NCI-H345 (cell line): ENCODE data around the gene CAV3.

Source experiments
- DNase-seq: peaks from one replicate; lab custom pipeline; 2025; lab: John Stamatoyannopoulos, UW

CAV3 gene

DNA sequence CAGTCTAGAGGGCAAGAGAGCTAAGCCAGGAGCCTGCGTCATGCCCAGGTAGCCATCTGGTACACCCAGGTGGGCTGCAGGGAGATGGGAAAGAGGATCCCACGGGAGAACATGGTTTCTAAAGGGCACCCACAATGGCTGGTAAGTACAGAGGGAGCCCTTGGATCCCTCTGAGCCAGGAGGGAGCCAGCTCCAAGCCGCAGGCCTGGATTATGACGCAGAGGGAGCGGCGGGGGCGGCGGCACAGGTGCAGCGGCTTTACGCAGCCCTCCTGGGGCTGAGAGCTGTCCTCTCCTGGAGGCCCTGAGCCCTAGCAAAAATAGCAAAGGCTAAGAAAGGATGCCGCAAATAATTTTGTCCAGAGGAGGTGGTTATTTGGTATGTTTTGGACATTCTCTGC is 2.8 kb downstream of the CAV3 start:
- no peak for DNase-seq

DNA sequence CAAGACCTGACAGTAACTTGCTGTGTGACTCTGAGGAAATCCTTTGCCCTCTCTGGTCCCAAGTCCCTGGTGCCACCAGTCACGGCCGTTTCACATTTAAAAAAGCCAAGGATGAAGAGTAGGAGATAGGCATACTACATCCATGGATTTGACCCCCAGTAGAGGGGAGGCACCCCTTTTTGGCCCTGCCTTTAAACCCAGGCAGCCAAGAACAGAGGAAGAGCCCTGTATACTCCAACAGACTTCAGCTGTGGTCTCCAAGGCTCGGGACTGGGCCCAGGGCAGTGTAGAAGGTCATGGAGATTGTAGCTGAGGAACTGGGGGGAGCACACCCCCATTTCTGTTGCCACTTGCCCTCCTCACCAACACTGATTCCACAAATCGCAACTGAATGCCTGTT is 3.7 kb downstream of the CAV3 start:
- DNase-seq, result no peak

DNA sequence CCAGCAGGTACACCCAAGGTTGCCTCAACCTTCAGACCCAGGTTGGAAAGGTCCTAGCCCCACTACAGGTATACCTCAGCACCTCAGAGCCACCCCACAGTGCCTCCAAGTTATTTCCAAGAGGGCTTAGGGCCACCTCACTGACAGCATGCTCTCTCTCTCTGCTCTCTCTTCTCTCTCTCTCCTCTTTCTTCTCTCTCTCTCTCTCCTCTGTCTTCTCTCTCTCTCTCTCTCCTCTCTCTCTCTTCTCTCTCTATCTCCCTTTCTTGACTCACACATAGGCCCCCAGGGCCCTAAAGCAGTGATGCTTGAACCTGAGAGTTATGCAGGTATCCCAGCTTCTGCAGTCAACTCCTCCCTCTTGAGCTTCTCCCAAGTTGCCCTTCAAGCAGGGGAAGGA is 4.2 kb downstream of the CAV3 start:
- no peak for DNase-seq

DNA sequence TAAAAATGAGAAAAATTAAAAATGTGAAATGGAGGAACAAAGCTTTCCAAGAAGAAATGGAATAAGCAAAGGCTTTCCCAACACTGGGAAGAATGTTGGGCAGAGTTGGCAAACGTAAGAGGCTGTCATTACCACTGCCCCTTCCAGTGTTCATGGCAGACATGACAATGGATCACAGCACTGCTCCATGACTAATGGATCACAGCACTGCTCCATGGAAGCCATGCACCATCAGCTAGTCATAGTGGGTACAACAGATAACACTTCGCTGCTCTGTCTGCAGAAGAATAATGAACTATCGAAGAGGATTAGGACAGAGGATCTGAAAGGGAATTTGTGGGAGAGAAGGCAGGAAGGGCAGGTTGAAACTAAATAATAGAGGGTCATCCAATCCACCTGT is 5.0 kb downstream of the CAV3 start:
- no peak for DNase-seq

DNA sequence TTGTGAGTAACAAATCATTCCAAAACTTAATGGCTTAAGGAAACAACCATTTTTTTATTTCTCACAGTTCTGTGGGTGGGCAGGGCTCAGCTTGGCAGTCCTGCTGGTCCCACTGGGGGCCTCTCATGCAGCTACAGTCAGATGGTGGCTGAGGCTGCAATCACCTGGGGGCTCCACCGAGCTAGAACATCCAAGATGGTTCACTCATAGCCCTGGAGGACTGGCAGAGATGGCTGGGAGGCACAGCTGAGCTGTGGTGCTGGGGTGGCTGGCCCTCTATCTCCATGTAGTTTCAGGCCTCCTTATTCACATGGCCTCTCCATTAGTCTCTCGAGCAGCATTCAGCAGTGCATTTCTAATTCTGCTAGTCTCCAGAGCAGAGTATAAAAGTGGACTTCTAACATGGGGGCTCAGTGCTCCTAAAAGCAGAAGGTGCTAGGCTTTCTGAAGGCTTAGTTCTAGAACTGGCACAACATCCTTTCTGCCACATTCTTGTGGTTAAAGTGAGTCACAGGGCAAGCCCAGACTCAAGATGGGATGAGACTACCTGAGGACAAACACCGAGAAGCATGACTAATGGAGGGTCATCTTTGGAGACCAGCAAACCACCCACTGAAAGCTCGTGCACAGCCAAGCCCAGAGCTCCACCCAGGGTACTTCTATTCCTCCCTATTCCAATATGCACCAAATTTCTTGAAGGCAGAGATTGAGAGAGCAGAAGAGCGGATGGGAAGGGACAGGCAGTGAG is 6.3 kb downstream of the CAV3 start:
- no peak for DNase-seq

DNA sequence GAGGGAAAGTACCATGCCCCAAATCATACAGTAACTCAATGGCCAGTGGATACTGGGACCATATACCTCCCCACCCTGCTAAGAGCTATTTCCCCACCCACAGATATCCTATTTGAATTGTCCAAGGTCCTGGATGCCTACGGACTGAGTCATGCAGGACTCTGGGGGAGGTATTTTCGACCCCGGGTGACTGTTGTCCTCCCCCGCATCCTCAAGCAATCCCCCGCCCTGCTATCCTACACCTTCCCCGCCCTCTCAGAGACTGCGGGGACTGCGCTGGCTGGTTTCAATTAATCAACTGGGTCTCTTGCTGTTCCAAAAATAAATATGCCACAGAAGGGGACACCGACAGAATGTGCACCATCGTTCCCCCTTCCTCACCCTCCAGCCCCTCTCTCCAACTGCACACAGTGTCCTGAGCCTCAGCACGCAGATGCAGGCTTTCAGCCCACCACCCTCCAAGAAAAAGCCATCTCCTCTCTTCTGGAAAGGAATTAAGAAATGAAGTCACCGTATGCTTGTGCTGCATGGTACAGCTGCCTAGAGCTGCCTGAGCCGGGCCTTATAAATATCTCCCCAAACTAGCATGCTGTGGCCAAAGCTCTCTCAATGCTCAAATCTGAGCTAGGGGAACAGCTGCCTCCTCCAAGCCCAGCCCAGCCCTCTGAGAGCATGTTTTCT is 8.1 kb downstream of the CAV3 start:
- DNase-seq, result no peak

DNA sequence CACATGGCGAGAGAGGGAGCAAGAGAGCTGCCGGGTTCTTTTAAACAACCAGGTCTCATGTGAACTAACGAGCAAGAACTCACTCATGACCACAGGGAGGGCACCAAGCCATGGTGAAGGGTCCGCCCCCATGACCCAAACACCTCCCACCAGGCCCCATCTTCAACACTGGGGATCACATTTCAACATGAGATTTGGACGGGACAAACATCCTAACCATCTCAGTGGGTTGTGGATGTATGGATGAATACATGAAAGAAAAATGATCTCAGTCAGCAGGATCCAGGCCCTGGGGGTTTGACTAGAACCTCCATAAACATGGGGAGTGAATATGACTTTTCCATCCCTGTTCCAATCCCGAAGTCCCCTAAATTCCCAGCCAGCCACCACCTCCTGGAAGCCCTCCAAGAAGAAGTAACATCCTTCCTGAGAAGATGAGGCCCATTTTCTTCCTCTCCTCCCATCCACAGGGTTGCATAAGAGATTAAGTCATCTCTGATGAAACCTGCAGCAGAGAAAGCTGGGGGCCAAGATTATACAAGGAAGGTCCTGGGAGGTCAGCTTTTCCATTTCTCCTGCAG is 9.5 kb downstream of the CAV3 start:
- no peak for DNase-seq

DNA sequence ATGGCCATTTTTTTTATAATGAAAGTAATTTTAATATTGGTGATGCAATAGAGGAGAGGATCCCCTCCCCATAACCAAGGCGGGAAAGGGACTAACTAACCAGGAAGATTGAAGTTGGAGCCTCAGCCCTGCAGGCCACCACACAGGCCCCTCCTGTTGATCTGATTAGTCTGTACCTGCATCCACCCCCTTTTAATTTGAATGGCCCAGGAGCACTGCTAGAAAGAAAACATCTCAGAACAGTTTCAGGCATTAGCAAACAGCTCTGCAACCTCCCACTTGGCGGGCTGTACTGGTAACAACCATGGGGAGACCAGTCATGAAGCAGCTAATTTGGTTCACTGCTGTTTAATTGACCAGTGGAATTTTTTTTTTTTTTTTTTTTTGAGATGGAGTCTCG is 10.3 kb downstream of the CAV3 start:
- no peak for DNase-seq

DNA sequence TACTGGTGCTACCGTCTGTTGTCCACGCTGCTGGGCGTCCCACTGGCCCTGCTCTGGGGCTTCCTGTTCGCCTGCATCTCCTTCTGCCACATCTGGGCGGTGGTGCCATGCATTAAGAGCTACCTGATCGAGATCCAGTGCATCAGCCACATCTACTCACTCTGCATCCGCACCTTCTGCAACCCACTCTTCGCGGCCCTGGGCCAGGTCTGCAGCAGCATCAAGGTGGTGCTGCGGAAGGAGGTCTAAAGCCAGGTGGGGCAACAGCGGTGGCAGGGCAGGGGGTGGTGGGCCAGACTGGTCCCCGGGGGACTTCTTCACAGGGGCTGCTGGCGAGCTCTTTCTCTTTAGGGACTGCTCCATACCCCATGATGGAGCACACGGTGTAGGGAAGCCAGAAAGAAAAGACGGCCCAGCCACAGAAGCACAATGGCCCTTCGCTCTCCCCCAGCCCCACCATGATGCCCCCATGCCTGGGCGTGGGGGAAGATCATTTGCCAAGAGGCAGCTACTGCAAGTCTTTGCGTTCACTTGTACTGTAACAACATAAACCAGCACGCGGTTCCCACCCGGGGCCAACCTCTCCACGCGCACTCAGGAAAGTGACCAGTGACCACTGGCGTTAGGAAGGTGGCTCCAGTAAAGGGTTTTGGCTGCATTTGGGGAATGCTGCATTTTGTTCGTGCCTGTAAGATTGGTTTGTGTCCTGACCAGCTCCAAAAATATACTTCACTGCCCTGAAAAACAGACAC is 12.2 kb downstream of the CAV3 start:
- DNase-seq, result no peak

DNA sequence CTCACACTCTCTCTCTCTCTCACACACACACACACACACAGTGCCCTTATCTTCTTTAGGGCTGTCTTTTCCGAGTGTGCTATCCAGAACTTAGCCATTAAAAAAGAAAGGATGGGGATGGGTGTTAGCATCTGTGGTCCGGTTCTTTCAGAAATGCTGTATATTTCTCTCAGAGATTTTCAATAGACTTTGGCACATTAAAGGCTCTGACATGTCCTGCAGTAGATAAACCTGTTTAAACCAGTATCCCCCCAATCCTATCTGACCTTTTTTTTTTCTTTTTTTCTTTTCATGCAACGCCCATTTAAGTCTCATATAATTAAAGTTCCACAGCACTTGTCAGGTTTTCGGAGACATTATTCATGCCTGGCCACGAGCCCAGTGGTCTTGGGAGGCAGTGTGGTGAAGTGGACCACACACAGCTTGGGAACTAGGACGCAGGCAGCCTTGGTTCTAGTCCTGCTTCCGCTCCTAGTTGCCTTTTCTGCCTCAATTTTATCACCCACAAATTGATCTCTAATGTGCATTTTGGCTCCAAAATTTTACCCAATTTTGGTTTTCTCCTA is 13.3 kb downstream of the CAV3 start:
- DNase-seq, result no peak

DNA sequence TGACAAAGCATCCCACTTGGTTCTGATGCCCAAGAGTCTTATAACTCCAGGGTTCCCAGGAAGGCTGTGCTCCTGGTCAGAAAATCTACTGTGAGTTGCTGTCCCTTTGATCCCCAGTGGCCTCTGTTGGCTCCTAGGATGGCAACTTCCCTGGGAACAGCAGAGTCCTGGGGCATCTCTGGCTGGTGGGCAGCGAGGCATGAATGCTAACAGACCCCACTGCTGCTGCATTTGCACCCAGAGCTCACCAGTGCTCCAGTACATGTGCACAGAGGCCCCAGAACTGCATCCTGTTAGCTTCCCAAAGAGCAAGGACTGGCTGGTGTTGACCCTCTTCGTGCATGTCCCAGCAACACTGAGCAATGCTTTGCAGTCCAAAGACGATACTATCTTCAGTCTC is 15.7 kb downstream of the CAV3 start:
- DNase-seq, result no peak

DNA sequence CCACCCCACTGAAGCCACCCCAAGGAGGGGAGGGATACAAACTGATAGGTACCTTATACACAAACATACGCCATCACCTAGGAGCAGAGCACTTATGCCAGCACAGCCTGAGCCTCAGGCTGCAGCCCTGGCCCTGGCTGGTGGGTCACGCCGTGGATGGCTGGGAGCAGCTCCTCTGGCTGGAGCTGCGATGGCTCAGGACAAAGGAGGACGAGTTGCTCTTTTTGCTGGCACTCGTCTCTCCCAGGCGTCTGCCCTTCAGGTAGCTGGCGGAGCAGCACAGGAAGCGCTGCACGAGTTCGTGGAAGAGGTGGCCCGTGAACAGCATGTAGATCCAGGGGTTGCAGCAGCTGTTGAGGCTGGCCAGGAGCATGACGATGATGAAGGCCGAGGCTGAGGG is 19.2 kb downstream of the CAV3 start:
- no peak for DNase-seq

DNA sequence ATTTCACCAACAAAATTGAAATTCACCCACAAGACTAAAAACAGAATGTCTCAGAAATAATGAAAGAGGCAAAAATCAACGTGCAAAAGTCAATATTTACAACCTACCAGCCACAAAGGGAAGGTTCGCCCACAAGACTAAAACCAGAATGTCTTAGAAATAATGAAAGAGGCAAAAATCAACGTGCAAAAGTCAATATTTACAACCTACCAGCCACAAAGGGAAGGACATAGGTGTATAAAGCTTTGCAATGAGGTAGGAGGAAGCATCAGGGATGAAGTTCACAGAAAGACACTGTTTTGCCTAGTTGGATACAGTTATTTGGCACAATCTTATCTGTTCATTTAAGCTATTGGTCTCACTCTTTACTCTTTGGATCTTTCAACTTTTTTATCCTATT is 21.5 kb downstream of the CAV3 start:
- DNase-seq, result no peak

DNA sequence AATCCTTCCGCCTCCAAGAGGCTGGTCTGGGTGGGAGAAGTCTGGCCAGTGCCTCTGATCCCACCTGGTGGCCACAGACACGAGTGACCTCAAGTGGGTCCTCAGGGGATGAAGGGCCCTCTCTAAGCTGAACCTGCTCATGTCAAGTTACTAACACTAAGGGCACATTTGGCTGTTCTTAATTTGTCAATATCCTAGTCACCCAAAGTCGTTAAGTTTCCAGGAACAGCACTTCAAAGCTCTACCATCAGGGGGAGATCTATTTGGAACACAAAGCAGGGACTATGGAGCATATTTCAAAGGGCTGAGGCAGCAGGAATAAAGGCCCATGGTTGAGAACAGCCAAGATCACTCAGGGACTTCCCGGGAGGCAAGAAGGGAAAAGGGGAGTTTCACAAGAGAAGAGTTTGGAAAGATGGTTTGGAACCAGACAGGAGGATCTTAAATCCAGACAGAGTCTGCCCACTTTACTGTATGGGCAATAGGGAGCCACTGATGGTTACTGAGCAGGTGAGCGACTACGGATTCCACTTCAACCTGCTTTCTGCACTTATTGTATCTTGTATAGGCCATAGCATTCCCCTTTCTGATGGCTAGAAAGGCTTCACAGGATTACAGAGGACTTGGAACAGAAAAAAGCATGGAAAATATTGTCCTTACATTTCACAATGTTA is 22.1 kb downstream of the CAV3 start:
- DNase-seq, result no peak

DNA sequence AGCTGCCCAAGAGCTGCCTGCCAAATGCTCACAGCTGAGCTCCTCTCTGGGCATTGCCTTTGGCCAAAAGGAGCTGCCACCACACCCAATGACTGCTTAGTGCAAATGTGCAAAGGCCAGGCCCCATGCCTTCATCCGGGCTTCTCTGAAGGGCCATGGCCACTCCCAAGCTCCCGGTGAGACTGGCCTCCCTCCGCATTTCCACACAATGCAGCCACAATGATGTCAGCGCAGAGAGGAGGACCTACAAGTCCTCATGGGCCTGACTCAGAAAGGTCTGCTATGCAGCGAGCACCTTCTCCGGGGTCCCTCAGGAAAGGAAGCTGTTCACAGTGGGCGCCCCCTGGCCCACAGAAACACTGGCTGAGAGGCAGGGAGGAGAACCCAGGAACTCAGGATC is 23.1 kb downstream of the CAV3 start:
- DNase-seq, result no peak

DNA sequence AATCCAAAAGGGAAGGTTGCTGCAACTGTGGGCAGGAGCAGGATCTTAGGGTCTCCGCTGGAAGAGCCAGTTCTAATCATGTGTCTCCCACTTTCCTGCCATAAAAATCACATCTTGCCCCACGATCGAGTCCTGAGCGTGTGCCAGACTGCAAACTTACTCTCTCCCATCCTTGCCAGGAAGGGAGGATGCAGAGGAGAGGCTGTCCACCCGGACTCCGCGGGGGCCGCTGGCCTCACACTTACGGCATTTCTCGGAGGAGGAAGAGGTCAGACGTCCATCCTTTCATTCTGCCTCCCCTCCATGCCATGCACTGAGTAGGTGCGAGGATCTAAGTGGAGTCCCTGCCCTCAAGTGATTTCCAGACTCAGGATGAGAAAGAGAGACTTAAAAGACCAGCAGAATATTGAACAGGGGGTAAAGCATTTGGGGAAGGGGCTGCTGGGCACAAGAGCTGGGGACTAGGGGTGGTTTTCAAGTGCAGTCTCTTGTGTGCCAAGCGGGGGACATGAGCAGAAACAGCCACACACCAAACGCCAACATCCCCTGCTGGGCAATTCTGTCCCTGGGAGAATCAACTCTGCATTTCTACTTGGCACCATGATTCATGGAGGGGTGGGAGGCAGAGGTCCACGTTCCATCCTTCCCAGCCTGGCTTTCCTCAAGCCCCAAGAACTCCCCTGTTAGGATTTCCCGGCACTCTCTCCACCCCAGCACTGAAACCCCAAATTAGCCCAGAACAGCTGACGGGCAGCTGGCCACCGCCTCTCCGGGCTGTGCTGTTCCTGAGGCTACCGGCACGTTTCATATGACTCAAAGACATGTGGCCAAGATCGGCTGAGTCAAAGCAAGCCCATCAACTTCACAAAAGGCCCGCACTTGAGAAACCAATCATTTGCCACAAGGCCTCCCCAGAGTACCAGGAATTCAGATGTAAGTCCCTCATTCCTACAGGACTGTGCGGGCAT is 24.2 kb downstream of the CAV3 start:
- DNase-seq, result no peak

DNA sequence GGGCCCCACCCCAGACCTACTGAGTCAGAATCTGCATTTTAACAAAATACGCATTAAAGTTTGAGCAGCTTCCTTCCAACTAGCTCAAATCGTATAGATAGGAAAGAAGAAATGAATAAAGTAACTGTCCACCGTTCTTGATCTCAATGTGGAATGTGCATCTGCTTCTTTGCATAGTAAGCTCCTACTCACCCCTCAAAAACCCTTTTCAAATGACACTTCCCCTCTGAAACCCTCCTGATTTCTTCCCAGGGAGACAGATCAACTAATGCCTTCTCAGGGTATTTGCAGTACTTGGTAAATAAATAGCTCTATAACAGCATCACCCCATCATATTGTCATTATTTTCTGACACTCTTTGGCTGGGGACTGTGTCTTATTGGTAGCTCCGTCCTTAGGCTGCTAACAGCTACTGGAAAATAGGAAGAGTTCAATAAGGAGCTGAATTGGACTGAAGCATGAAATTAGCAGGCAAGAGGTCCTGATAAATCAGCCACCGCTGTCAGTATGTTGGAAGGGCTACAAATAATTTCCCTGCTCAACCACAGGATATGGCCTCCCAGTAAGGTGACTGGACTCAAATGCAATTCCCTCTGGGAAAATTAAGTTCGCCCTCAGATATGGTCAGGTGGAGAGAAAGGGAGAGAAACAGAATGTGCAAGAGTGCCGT is 25.6 kb downstream of the CAV3 start:
- DNase-seq, result no peak

DNA sequence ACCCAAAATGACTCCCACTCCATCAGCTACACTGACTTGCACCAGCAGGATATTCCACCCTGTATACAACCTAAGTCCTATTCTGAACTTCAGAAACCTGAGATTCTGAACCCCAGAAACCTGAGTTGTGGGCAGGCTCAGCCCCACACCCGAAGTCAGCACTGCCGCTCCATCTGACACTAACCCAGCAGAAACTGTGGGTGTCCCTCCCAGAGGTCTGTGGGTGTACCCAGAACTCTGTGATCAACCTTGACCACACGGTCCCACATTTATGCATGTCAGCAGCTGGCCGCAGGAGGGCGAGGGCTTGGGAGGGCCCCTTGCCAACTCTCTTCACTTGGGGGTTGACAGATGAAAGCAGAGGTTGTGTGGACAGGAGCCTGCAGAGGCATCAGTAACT is 26.5 kb downstream of the CAV3 start:
- DNase-seq, result no peak

DNA sequence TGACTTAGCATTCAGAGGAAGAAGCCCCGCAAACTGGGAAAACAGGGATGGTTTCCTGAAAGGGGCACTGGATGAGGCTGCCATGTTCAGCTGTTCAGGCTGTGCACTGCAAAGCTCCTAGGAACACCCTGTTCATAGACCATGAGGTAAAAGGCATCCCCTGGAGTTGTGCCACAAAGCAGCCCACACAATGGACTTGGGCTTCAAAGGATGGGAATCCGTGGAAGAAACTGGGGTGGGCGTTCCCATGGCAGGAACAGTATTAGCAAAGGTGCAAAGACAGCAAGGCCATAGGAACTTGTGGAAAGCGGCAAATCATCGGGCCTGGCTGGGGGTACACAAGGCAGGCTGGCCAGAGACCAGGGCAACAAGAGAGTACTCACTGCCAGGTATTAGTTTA is 26.9 kb downstream of the CAV3 start:
- no peak for DNase-seq

DNA sequence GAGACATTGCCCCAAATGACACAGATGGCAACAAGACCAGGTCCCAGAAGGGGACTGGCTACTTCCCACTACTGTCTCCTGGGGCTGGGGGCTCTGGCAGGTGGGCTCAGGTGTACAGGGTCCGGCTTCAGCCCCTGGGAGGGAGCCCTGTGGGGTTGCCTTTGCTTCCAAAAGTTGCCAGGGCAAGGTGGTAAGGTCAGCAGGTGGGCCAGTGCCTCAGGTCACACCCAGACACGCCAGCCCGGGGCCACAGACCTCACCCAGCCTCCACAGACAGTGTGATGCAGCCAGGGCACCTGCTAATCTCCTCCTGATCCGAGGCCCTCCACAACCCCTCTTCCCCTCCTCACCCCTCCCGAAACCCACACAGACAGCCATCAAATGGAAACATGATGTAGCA is 28.3 kb downstream of the CAV3 start:
- no peak for DNase-seq
